Measurements from ENCODE around the gene LAD1.

Gene LAD1

GRCh38 chr1:201389051-201389450, 10.1 kb downstream of the LAD1 start:
- no peak for DNase-seq

- DNase-seq, result no peak
These were observed 12.9 kb downstream of the LAD1 start for GRCh38 chr1:201386208-201386607.

GRCh38 chr1:201385299-201385891, 13.7 kb downstream of the LAD1 start:
- peak; percentile 59 to 79 (median 64) for DNase-seq

GRCh38 chr1:201384406-201384782, 14.7 kb downstream of the LAD1 start:
- no peak for DNase-seq

GRCh38 chr1:201383647-201384405, 15.3 kb downstream of the LAD1 start:
- DNase-seq, result no peak

- DNase-seq, result no peak
These were observed 18.0 kb downstream of the LAD1 start for GRCh38 chr1:201381130-201381529.

- DNase-seq, result no peak
These were observed 19.3 kb downstream of the LAD1 start for GRCh38 chr1:201379733-201380242.

- DNase-seq, result no peak
These were observed 20.3 kb downstream of the LAD1 start for GRCh38 chr1:201378804-201379203.

- no peak for DNase-seq
These were observed 21.5 kb downstream of the LAD1 start, which contains the start of gene TNNT2 for GRCh38 chr1:201377611-201378092. TNNT2 (minus strand) TSS chr1:201377680; CDS start chr1:201373254, 4,426 bp downstream.

- peak; percentile 44 to 63 (median 52) for DNase-seq
These were observed 22.4 kb downstream of the LAD1 start for GRCh38 chr1:201376464-201377374.

- DNase-seq, result no peak
These were observed 23.0 kb downstream of the LAD1 start for GRCh38 chr1:201376107-201376463.

- DNase-seq, result no peak
These were observed 24.0 kb downstream of the LAD1 start for GRCh38 chr1:201375169-201375568.

GRCh38 chr1:201374364-201374763, 24.8 kb downstream of the LAD1 start:
- DNase-seq, result no peak

GRCh38 chr1:201371792-201372191, 27.3 kb downstream of the LAD1 start:
- no peak for DNase-seq

- no peak for DNase-seq
These were observed 27.8 kb downstream of the LAD1 start for GRCh38 chr1:201371276-201371675.

- DNase-seq, result no peak
These were observed 28.6 kb downstream of the LAD1 start for GRCh38 chr1:201370500-201370899.

- DNase-seq, result no peak
These were observed 29.9 kb downstream of the LAD1 start for GRCh38 chr1:201369209-201369608.

- no peak for DNase-seq
These were observed 32.4 kb downstream of the LAD1 start for GRCh38 chr1:201366696-201367095.

GRCh38 chr1:201365251-201365650, 33.9 kb downstream of the LAD1 start:
- no peak for DNase-seq

GRCh38 chr1:201364808-201365105, 34.4 kb downstream of the LAD1 start:
- no peak for DNase-seq

- DNase-seq, result no peak
These were observed 35.7 kb downstream of the LAD1 start for GRCh38 chr1:201363467-201363866.

- no peak for DNase-seq
These were observed 36.2 kb downstream of the LAD1 start for GRCh38 chr1:201362906-201363305.
